Ovary (tissue), 9 donors: ENCODE data around the gene POLR2J. TPM values are rescaled to one million over a fixed set of nuclear protein-coding genes. Genes with fewer than 3 reads are reported as not detected.
A peak's percentile ranks its signal among the peaks of the same experiment; 100 is the strongest.

Experiments used
- DNase-seq, 5 donors: peaks; one replicate each; pipeline ENCODE4 v3.0.0-alpha.2; 2019 to 2020
- H3K27ac ChIP-seq, 2 donors: fragments of 200-600 bp; one replicate each; pipeline versions ENCODE4 v1.5.1 to v1.8.0; 2019 to 2022
- H3K27me3 ChIP-seq: fragments of 200-600 bp; one replicate; pipeline ENCODE4 v1.8.0; 2022
- H3K36me3 ChIP-seq: fragments of 200-600 bp; sonication (generic); one replicate; pipeline ENCODE4 v1.5.1; 2019
- H3K4me1 ChIP-seq: one replicate; pipeline ENCODE4 v1.8.1; 2013; ENCODE audit warnings: mild to moderate bottlenecking, moderate library complexity; ENCODE audit not compliant: insufficient read depth
- H3K4me3 ChIP-seq: fragments of 200-600 bp; sonication (generic); one replicate; pipeline ENCODE4 v1.5.1; 2017
- H3K9me3 ChIP-seq, 2 donors: fragments of 200-600 bp in 1 of 2; sonication (generic) in 1 of 2; one replicate each; pipeline versions ENCODE4 v1.5.1 to v1.8.1; 2013 to 2019; ENCODE audit warnings: mild to moderate bottlenecking in 1 of 2, moderate library complexity in 1 of 2
- CTCF ChIP-seq, 3 donors: fragments of 450-650 bp in 2 of 3; fragments of 200-600 bp in 1 of 3; IDR thresholded peaks; one replicate each; pipeline versions ENCODE4 v1.5.1 to v1.8.0; 2016 to 2022; ENCODE audit warnings: antibody characterized with exemption in 3 of 3, mild to moderate bottlenecking in 1 of 3
- EP300 ChIP-seq: sonication (generic); formaldehyde crosslinking; IDR thresholded peaks from one replicate; pipeline ENCODE4 v1.6.1; 2017; ENCODE audit warnings: antibody characterized with exemption
- POLR2A ChIP-seq: fragments of 450-650 bp; IDR thresholded peaks from one replicate; pipeline ENCODE4 v1.6.1; 2017; ENCODE audit warnings: antibody characterized with exemption, mild to moderate bottlenecking, moderate library complexity
- WGBS, 3 donors: extraction: QIAGEN DNeasy Blood & Tissue Kit in 1 of 3; methylation state at CpG; one replicate each; pipeline versions ENCODE4 v1.1.5 to v1.1.7; 2013 to 2017; 5-methylcytosine and 5-hydroxymethylcytosine counted together
- intact Hi-C, 4 donors: fragments of 100-400 bp; cut with DNase I; formaldehyde crosslinking; loops; one replicate each; pipeline versions ENCODE4 v1.11.0 to v1.15.1; 2022 to 2023
- polyA plus RNA-seq, 2 donors: library from polyadenylated mRNA; stranded (reverse); fragments of 200-250 nt in 1 of 2; fragments of 350-450 nt in 1 of 2; fragmentation: Illumina TruSeq in 1 of 2; extraction: RNeasy Lipid Tissue Mini Kit (QIAGEN cat#74804) in 1 of 2; gene quantifications; one replicate each; pipeline ENCODE4 v1.2.3, GENCODE V29; 2013 to 2014
- total RNA-seq, 7 donors: library from RNA; depleted of rRNA in 2 of 7; stranded (reverse); fragments of >200 nt in 2 of 7; fragmentation: NEBNext Ultra II Directional in 3 of 7; extraction: Animal tissue kit (Norgen Biotek cat#: 25700) in 3 of 7; gene quantifications; one replicate each; pipeline versions ENCODE4 v1.1.0 to v1.2.4, GENCODE V29; 2016 to 2023
- donor health status: DM: no; HTN: no; CAD: no; lungs with moderate emphysema.
- donor health status: DM: no; HTN: no; CAD: no.
- donor health status: Bipolar disorder and iron deficiency.
- donor health status: DM: yes; HTN: yes; CAD: no.
- donor health status: DM: no; HTN: no; CAD: no.
- donor health status: DM: yes; HTN: yes; CAD: no.

Gene POLR2J
- total and polyA plus RNA-seq, 9 donors: 17.7 to 77.1 (median 41.9) TPM

GRCh38 chr7:102444961-102445673 lies 33.6 kb downstream of the POLR2J start:
- DNase-seq: no peak
- intact Hi-C loops: no loop called here
- no peak overlapping the region for H3K4me3 ChIP-seq
- H3K36me3 ChIP-seq: no peaks in the 10 kb centered on the region
- no peaks in the 10 kb centered on the region for H3K9me3 ChIP-seq
- peak overlapping the region in 1 of 2 donors; percentile 11 for H3K27ac ChIP-seq
- no peaks in the 10 kb centered on the region for H3K27me3 ChIP-seq
- 89 to 91% (median 89%) methylated on average over 17 of the region's 17 CpGs for WGBS, 3 donors
- H3K4me1 ChIP-seq: no peaks in the 10 kb centered on the region
- TF ChIP-seq EP300 (no peak), POLR2A (no peak), CTCF (IDR thresholded peaks at IDR 0.05) (no peak)

- H3K27ac ChIP-seq: no peak overlapping the region
- no peak overlapping the region for H3K4me3 ChIP-seq
- no peaks in the 10 kb centered on the region for H3K4me1 ChIP-seq
- WGBS, 3 donors: 75 to 86% (median 84%) methylated on average over 17 of the region's 17 CpGs
- TF ChIP-seq POLR2A (no peak), EP300 (no peak), CTCF (IDR thresholded peaks at IDR 0.05) (no peak)
- no peaks in the 10 kb centered on the region for H3K36me3 ChIP-seq
- no peaks in the 10 kb centered on the region for H3K27me3 ChIP-seq
- no peak for DNase-seq
- intact Hi-C loops: no loop called here
- no peaks in the 10 kb centered on the region for H3K9me3 ChIP-seq
These were observed 38.5 kb downstream of the POLR2J start for GRCh38 chr7:102439963-102440795.

DNA sequence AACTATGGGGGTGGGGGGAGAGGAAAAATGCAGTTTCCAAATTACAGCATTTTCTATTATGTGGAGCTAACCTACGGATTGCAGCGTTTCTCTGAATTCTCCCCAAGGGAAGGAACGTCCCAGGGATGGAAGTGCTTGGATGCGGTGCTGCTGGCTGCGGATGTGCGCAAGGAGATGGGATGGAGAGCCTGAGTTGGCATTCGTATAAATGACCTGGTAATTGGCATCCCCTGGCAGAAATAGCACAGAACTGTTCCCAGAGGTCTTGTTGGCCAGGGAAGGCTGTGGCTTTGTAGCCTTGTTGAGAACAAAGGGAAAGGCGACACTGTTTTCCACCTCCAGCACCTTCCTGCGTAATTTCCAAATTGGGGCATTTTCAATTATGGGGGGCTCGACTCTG lies 42.6 kb downstream of the POLR2J start:
- Histone ChIP-seq H3K4me1 (peaks cover 5% of the 10 kb centered on the region), H3K9me3 (no peaks in the 10 kb centered on the region), H3K36me3 (no peaks in the 10 kb centered on the region), H3K27ac (no peak overlapping the region), H3K27me3 (no peaks in the 10 kb centered on the region), H3K4me3 (no peak overlapping the region)
- TF ChIP-seq EP300 (no peak), CTCF (IDR thresholded peaks at IDR 0.05) (no peak), POLR2A (no peak)
- intact Hi-C loops: no loop called here
- WGBS, 3 donors: 92 to 94% (median 92%) methylated on average over 10 of the region's 10 CpGs
- no peak for DNase-seq

GRCh38 chr7:102434039-102434486 lies 44.7 kb downstream of the POLR2J start:
- Histone ChIP-seq H3K9me3 (no peaks in the 10 kb centered on the region), H3K27me3 (no peaks in the 10 kb centered on the region), H3K4me1 (peaks cover 5% of the 10 kb centered on the region), H3K27ac (peak overlapping the region in 1 of 2 donors; percentile 8), H3K36me3 (no peaks in the 10 kb centered on the region), H3K4me3 (peak overlapping the region; percentile 78)
- 28 to 35% (median 32%) methylated on average over 9 of the region's 9 CpGs for WGBS, 3 donors
- TF ChIP-seq POLR2A (no peak), EP300 (no peak), CTCF (IDR thresholded peaks at IDR 0.05) (no peak)
- peak in 3 of 5 donors; percentile 33 to 51 (median 47) for DNase-seq
- intact Hi-C loops: no loop called here
